GM12878 (cell line): ENCODE data around the gene GH1. TPM values are rescaled to one million over a fixed set of nuclear protein-coding genes. Genes with fewer than 3 reads are reported as not detected.

ENCODE experiments used
- ATAC-seq: fragments of 200-7000 bp; cut with Tn5 transposase; 3 replicates; pipeline ENCODE4 v1.9.1; 2020; ENCODE audit warnings: mild to moderate bottlenecking, moderate library complexity
- BruUV-seq: library from RNA; stranded (reverse); fragments of 400-500 nt; replicated peaks from 2 replicates; lab custom pipeline; 2021; lab: Mats Ljungman, UMichigan
- CTCF ChIA-PET: fragments of 300-600 bp; sonication (Branson Sonifier 250); formaldehyde crosslinking; extraction: SDS; loops from one replicate; lab custom pipeline; 2021; ENCODE audit warnings: inconsistent platforms; lab: Yijun Ruan, JAX
- POLR2A ChIA-PET: fragments of 350-600 bp; formaldehyde crosslinking; extraction: SDS; loops from one replicate; lab custom pipeline; 2021; ENCODE audit warnings: inconsistent platforms; lab: Charles Lee
- RAD21 ChIA-PET: fragments of 300-600 bp; sonication (Branson Sonifier 250); formaldehyde crosslinking; loops from one replicate; lab custom pipeline; 2023; ENCODE audit warnings: antibody characterized with exemption; ENCODE audit not compliant: unreplicated experiment; lab: Charles Lee
- SMC1A ChIA-PET: fragments of 300-600 bp; sonication (Branson Sonifier 250); formaldehyde crosslinking; loops from one replicate; lab custom pipeline; 2023; ENCODE audit not compliant: unreplicated experiment, uncharacterized antibody; lab: Charles Lee
- DNase-seq: peaks from one replicate; pipeline ENCODE4 v3.0.0-alpha.2; 2011; ENCODE audit warnings: low read depth, low spot score
- FAIRE-seq: peaks from 3 replicates; lab custom pipeline; 2011; peaks lifted over from hg19 to GRCh38; lab: Jason Lieb, UNC
- H2AFZ ChIP-seq: 2 replicates; pipeline ENCODE4 v1.6.0; 2011; ENCODE audit warnings: low read depth, low read length, control low read depth; ENCODE audit not compliant: control insufficient read depth
- H3K27ac ChIP-seq: 2 replicates; pipeline ENCODE4 v1.5.1; 2011; ENCODE audit warnings: control low read depth; ENCODE audit not compliant: control insufficient read depth, insufficient read depth
- H3K27me3 ChIP-seq, 2 experiments: replicated peaks in 1 of 2; 2 replicates each; pipeline versions ENCODE4 v1.6.0 to v1.6.1; 2011; ENCODE audit warnings: low read length in 1 of 2; ENCODE audit not compliant: control insufficient read depth in 2 of 2, insufficient read depth in 2 of 2
- H3K36me3 ChIP-seq, 2 experiments: 2 replicates each; pipeline ENCODE4 v1.5.1; 2011; ENCODE audit warnings: low read length in 1 of 2; ENCODE audit not compliant: control insufficient read depth in 2 of 2, insufficient read depth in 2 of 2
- H3K4me1 ChIP-seq: 2 replicates; pipeline ENCODE4 v1.6.1; 2011; ENCODE audit warnings: mild to moderate bottlenecking, low read length, moderate library complexity, mixed read lengths; ENCODE audit not compliant: control insufficient read depth, insufficient read depth
- H3K4me2 ChIP-seq: 2 replicates; pipeline ENCODE4 v1.6.0; 2011; ENCODE audit warnings: control low read depth; ENCODE audit not compliant: control insufficient read depth, insufficient read depth
- H3K4me3 ChIP-seq: fragments of 200-600 bp; sonication (generic); 2 replicates; pipeline ENCODE4 v1.5.1; 2016
- H3K79me2 ChIP-seq: 2 replicates; pipeline ENCODE4 v1.6.0; 2011; ENCODE audit warnings: low read length; ENCODE audit not compliant: control insufficient read depth, insufficient read depth
- H3K9ac ChIP-seq: 2 replicates; pipeline ENCODE4 v1.8.0; 2011; ENCODE audit warnings: low read length, control low read depth, mixed read lengths; ENCODE audit not compliant: control insufficient read depth, insufficient read depth
- H3K9me3 ChIP-seq: replicated peaks from 3 replicates; pipeline ENCODE4 v1.5.1; 2011; ENCODE audit warnings: mild to moderate bottlenecking, low read length; ENCODE audit not compliant: control insufficient read depth, insufficient read depth
- H4K20me1 ChIP-seq: 2 replicates; pipeline ENCODE4 v1.6.0; 2011; ENCODE audit not compliant: control insufficient read depth, insufficient read depth
- FOXM1 ChIP-seq: IDR thresholded peaks from 2 replicates; pipeline ENCODE4 v1.6.1; 2012; ENCODE audit warnings: low read depth, mild to moderate bottlenecking, inconsistent platforms, low read length, moderate library complexity
- POLR2AphosphoS5 ChIP-seq: IDR thresholded peaks from 2 replicates; pipeline ENCODE4 v1.6.1; 2011; ENCODE audit warnings: mild to moderate bottlenecking, low read length, inconsistent platforms
- RB1 ChIP-seq: fragments of 450-650 bp; formaldehyde crosslinking; IDR thresholded peaks from 2 replicates; pipeline ENCODE4 v1.6.1; 2017; ENCODE audit warnings: mild to moderate bottlenecking, borderline replicate concordance
- WGBS: methylation state at CpG from one replicate; pipeline ENCODE4 v1.1.6; 2016; ENCODE audit warnings: low lambda C conversion rate; ENCODE audit not compliant: insufficient replicate concordance, insufficient coverage; ENCODE audit errors: missing lambda C conversion rate; 5-methylcytosine and 5-hydroxymethylcytosine counted together
- in situ Hi-C: fragments of 300-500 bp; cut with MboI; formaldehyde crosslinking; loops from 9 replicates; pipeline ENCODE4 v1.14.3; 2018; ENCODE audit warnings: mixed read lengths
- intact Hi-C: fragments of 100-400 bp; cut with micrococcal nuclease; formaldehyde crosslinking; loops from one replicate; pipeline ENCODE4 v1.14.2; 2022; ENCODE audit not compliant: unreplicated experiment
- polyA plus RNA-seq, 11 experiments: library from polyadenylated mRNA; depleted of rRNA in 4 of 11; unstranded in 6 of 11; stranded (reverse) in 5 of 11; fragments of >200 nt; fragmentation: Nextera tagmentation in 4 of 11; fragmentation: Illumina TruSeq in 1 of 11; extraction: Ambion mirVana in 4 of 11; extraction: Trizol in 1 of 11; gene quantifications; 1 replicate in 1 of 11; 2 replicates in 10 of 11; pipeline versions ENCODE4 v1.2.1 to v1.2.3, GENCODE V29; 2011 to 2016; ENCODE audit warnings: inconsistent platforms in 2 of 11, missing spikeins in 2 of 11, low read depth in 1 of 11
- total RNA-seq, 4 experiments: library from RNA; depleted of rRNA in 3 of 4; stranded (reverse); fragments of >200 nt in 3 of 4; fragmentation: Illumina TruSeq in 1 of 4; extraction: Trizol in 1 of 4; gene quantifications; 2 replicates each; pipeline versions ENCODE4 v1.2.1 to v1.2.3, GENCODE V29; 2013 to 2021
- TF ChIP-seq, protein P1 (sequence below): IDR thresholded peaks from 2 replicates; pipeline ENCODE4 v1.6.1; 2012; ENCODE audit warnings: low read depth, low read length, improper control_type of control experiment
- TF ChIP-seq, protein P2 (sequence below): fragments of 150-350 bp; IDR thresholded peaks from 2 replicates; pipeline ENCODE4 v1.6.1; 2014; ENCODE audit warnings: mild to moderate bottlenecking, low read depth, low read length

GH1 gene
- total and polyA plus RNA-seq, 10 of the 15 experiments (the other 5 are each of a cell fraction or from before 2014, with no cell fraction given), result 0.13 to 0.42 TPM; not detected in 8

DNA sequence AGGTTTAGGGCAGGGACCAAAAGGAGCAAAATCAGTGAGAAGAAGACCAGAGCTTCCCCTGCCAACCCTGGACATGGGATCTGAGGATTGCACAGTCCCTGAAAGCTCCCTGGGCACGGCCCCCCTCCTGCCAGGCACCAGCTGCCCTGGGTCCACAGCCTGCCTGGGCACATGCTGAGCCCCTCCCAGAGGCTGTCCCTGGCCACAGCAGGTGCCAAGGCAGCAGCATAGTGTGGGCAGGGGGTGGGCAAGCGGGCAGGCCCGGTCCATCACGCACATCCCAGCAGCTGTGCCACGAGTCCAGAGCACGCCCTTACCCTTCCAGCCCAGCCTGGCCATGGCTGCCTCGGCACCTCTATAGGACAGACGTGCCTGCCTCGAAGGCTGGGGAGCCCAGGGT, 41.4 kb upstream of the GH1 start:
- Histone ChIP-seq H2AFZ (no peak overlapping the region), H3K36me3 (no peaks in the 10 kb centered on the region), H3K4me3 (no peak overlapping the region), H4K20me1 (no peaks in the 10 kb centered on the region), H3K27ac (no peak overlapping the region), H3K4me1 (no peaks in the 10 kb centered on the region), H3K4me2 (no peak overlapping the region), H3K9me3 (no peaks in the 10 kb centered on the region), H3K79me2 (no peaks in the 10 kb centered on the region), H3K9ac (no peak overlapping the region), H3K27me3 (no peaks in the 10 kb centered on the region)
- intact Hi-C loops, result no loop called here
- no TSS peak for BruUV-seq
- WGBS, result 17% methylated on average over 9 of the region's 9 CpGs
- ATAC-seq, result no peak
- ChIA-PET RAD21 (no interaction called here), CTCF (interaction anchor here (2.2 kb wide), 1 partner anchor 13 kb away, joined by 6 read pairs; no protein-coding TSS in a partner anchor), SMC1A (no interaction called here), POLR2A (no interaction called here)
- TF ChIP-seq POLR2AphosphoS5 (no peak), FOXM1 (no peak), RB1 (no peak)
- TF ChIP-seq, protein P1, sequence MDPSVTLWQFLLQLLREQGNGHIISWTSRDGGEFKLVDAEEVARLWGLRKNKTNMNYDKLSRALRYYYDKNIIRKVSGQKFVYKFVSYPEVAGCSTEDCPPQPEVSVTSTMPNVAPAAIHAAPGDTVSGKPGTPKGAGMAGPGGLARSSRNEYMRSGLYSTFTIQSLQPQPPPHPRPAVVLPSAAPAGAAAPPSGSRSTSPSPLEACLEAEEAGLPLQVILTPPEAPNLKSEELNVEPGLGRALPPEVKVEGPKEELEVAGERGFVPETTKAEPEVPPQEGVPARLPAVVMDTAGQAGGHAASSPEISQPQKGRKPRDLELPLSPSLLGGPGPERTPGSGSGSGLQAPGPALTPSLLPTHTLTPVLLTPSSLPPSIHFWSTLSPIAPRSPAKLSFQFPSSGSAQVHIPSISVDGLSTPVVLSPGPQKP, result no peak
- TF ChIP-seq, protein P2, sequence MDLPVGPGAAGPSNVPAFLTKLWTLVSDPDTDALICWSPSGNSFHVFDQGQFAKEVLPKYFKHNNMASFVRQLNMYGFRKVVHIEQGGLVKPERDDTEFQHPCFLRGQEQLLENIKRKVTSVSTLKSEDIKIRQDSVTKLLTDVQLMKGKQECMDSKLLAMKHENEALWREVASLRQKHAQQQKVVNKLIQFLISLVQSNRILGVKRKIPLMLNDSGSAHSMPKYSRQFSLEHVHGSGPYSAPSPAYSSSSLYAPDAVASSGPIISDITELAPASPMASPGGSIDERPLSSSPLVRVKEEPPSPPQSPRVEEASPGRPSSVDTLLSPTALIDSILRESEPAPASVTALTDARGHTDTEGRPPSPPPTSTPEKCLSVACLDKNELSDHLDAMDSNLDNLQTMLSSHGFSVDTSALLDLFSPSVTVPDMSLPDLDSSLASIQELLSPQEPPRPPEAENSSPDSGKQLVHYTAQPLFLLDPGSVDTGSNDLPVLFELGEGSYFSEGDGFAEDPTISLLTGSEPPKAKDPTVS, result no peak
- no peak for DNase-seq
- in situ Hi-C loops, result no loop called here
- no peak for FAIRE-seq
